T-helper 9 cell (primary cell): Measurements from ENCODE around the gene MARCKSL1.

Source experiments
- DNase-seq: peaks from one replicate; pipeline ENCODE4 v3.0.0-alpha.2; 2020

The MARCKSL1 gene

DNA sequence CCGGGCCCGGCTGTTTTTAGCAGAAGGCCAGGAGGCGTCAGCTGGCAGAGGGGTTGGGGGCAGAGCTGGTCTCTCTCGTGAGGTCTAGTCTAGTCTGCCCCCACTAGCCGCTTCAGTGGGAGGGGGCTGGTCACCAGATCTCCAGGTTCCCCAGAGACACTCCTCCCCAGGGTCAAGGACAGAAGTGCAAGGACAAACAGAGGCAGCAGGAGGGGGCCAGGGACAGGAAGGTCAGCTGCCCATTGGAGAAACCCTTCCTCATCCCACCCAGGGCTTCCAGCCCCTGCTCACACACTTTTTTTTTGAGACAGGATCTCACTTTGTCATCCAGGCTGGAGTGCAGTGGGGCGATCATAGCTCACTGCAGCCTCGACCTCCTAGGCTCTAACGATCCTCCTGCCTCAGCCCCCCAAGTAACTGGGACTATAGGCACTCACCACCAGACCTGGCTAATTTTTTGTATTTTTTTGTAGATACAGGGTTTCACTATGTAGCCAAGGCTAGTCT lies 16.3 kb upstream of the MARCKSL1 start:
- no peak for DNase-seq

DNA sequence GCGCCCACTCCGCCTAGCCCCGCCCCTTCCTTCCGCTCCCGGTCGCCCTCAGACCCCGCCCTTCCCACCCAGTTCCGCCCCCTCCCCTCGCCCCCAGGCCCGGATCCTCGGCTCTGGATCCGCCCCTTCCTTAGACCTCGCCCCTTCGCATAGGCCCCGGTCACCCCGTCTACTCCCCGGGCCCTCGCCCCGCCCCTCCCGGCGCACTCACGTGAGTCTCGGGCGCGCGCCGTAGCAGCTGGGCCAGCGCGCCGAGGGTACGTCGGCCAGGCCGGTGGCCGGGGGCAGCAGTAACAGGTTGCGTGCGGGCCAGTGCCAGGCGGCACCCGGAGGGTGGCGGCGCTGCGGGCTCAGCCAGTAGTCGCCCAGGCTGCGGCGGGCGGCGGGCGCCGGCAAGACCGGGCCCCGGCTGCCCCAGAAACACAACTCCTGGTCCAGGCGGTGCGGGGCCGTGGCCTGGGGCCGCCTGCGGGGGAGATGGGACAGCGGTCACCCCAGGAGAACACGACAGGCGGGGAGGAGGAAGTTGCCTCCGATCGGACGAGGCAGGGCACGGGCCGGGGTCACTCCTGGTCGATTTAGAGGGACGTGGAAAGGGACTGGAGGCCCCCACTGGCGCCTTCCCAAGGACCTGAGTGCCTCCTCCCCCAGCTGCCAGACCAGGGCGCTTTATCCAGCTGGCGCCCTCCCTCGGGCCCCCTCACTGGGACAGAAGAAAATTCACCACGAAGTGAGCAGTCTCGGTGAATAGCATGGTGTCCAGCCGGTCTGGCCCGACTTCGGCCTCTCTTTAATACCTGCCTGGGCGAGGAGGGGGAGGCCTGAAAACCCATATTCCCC lies 15.6 kb upstream of the MARCKSL1 start:
- DNase-seq: peak; percentile 90

DNA sequence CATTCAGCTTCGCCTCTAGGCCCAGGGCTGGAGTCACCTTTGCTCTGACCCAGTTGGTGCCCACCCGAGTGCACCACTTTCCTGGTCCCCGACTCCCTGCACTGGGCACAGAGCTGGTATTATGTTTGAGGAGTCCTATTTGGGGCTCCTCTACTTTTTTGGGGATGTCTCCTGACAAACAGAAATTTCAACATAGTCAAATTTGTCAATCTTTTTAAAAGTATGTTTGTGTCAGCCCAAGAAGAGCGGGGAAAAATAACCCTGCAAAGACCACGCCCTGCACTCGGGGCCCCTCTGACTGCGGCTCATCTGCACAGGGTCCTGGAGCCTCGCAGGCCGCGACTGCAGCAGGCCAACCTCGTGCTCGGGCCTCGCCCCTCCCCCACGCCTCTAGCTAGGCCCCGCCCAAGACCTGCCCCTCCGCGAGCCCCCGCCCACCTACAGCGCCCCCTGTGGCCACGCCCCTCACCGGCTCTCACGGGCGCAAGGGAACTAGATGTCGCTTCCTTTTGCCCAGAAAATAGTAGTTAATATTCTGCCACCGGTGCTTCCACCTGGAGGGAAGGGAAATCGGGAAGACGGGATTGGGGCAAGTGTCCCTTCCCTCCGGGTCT lies 14.9 kb upstream of the MARCKSL1 start:
- DNase-seq: peak; percentile 77

DNA sequence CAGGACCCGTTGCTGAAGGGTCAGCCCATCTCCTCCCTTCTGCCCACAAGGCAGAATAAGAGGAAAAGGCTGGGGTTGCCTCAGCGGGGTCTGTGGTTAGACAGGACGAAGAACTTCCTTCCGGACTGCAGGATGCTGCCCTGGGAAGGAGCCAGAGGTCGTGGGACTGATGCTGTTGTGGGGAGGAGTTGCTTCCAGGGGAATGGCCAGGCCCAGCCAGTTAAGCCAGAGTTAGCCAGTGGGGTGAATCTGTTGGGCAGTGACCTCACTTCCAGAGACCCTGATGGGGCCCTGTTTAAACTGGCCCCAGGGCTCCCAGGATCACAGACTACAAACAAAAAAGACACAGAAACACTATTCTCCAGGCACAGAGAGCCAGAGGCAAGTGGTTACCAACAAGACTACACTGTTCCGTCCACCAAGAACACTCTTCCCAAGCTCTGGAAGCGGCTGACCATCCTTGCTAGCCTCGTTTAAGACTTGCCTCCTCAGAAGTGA lies 13.2 kb upstream of the MARCKSL1 start:
- no peak for DNase-seq

DNA sequence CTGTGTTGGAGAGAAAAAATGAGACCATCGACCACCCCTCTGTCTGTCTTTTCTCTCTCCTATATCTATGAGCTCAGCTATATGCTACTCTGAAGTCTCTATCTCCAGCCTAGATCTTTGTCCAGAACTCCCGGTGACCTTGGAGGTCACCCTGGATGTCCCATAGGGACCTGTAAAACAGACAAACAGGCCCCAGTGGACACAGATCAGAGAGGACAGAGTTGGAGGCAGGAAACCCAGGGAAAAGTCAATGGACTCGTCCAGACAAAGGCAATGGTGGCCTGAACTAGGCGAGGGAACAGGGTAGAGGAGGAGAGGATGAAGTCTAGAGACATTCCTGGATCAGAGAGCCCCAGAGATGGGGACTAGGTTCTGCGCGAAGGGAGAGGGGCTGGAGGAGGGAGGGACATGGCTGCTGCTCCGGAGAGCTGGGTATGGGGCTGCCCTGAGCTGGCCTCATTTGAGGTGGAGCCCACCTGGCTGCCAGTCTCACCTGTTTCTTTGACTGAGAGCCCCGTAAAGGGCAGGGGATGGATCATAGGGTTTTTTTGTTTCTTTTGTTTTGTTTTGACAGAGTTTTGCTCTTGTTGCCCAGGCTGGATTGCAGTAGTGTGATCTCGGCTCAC lies 10.6 kb upstream of the MARCKSL1 start:
- no peak for DNase-seq

DNA sequence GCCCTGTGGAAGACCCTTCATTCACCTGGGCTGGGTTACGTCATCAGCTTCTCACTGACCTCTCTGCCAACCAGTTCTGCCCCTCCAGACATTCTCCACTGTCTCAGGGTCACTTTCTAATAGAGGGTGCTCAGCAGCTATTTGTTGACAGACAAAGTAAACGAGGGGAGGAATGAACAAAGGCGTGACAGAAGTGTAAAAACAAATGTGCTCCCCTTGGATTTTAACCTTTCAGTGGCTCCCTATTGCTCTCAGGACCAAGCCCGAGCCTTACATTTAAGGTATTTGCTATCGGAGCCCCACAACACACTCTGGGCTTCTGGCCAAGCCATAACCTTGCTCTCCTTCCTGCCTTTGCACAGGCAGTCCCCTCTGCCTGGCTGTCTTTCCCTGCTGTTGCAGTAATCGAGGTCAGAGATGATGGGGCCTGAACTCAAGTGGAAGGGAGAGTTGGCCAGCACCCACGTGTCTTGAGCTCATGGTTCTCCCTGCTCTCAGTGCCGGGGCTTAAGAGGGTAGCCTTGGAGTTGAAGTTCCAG lies 9.3 kb upstream of the MARCKSL1 start:
- no peak for DNase-seq

DNA sequence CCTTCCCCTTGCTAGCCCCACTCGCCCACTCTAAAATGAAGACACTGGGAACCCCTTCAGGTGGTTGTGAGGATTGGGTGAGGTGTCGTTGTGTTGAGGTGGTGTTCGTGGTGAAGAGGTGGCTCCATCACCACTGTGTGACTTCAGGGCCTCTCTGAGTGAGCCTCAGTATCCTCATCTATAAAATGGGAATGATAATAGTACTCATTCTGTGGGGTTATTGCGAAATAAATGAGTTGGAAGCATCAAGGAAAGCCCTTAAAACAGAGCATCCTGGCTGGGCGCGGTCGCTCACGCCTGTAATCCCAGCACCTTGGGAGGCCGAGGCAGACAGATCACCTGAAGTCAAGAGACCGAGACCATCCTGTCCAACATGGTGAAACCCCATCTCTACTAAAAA lies 6.7 kb upstream of the MARCKSL1 start:
- no peak for DNase-seq

DNA sequence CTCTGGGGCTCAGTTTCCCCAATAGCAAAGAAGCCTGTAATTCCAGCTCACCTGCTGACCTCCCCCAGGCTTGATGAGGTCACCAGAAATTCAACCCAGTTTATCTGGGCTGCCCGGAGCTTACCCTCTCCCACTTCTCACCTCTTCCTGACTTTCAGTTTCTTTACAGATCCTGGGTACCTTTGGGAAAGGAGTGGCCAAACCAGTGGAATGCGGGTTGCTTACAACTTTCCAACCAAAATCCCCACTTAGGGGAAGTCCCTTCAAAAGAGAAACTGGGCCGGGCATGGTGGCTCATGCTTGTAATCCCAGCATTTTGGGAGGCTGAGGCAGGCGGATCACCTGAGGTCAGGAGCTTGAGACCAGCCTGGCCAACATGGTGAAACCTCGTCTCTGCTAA lies 5.9 kb upstream of the MARCKSL1 start:
- no peak for DNase-seq

DNA sequence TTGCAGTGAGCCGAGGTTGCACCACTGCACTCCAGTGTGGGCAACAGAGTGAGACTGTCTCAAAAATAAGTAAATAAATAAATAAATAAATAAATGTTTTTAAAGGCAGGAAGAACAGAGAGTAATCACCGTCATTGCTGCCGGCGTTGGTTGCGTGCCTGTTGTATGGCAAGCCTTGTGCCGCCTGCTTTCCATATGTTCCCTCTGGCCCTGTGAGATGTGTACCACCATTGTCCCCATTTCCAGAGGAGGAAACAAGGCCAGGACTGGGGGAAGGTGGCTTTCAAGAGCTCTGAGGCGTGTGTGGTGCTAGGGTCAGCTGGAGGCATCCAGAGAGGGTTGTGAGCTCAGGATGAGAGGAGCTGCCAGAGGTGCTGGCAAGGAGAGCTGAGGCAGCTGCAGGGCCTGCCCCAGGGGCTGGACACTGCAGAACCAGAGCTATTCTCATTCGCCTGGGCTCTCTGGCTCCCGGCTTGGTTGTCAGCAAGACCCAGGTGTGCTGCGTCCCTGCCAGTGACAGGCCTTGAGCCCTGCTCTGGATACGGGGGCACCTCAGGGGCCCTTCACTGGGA lies 5.2 kb upstream of the MARCKSL1 start:
- DNase-seq: no peak

DNA sequence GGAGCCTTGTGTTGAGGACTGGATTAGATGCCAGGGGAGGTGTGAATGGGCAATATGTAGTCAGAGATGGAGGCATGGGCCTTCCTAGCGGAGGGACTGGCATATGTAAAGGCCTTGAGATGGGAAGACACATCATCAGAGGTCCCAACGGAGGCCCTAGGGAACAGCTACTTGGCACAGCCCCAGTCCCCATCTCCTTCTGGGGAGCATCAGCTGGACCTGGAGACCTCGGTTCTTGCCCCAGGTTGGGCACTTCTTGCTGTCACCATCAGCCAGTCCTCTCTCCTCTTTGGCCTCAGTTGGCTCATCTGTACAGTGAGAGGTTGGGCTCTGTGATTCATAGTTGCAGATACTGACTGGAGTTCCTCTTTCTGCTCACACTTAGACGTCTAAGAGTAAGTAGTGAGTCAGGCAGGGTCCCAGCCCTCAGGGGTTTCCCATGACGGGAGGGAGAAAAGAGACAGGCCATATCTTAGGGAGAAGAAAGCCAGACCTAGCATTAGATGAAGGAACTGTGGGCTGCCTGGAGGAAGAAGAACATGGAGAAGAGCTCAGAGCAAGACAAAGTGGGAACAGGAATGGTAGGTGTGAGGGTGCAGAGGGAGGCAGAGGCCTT lies 3.4 kb upstream of the MARCKSL1 start:
- no peak for DNase-seq

DNA sequence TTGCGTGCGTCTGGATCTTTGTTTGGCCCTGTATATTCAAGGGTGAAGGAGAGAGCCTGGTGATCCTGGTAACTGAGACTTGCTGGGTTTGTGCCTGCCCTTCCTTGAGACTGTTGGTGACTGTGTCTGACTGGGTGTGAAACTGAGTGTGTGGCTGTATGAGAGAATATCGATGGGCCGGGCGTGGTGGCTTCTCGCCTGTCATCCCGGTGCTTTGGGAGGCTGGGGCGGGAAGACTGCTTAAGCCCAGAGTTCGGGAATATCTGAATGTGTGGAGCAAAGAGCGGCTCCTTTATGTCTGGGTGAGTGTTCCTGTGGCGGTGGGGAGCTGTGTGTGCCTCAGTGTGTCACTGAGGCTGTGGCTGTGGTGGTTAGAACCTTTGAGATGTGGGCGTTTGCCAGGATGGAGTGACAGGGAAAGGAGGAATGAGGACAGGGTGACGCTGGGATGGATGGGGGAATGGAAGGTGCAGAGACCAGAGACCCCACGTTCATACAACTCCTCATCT lies 2.7 kb upstream of the MARCKSL1 start:
- DNase-seq: no peak

DNA sequence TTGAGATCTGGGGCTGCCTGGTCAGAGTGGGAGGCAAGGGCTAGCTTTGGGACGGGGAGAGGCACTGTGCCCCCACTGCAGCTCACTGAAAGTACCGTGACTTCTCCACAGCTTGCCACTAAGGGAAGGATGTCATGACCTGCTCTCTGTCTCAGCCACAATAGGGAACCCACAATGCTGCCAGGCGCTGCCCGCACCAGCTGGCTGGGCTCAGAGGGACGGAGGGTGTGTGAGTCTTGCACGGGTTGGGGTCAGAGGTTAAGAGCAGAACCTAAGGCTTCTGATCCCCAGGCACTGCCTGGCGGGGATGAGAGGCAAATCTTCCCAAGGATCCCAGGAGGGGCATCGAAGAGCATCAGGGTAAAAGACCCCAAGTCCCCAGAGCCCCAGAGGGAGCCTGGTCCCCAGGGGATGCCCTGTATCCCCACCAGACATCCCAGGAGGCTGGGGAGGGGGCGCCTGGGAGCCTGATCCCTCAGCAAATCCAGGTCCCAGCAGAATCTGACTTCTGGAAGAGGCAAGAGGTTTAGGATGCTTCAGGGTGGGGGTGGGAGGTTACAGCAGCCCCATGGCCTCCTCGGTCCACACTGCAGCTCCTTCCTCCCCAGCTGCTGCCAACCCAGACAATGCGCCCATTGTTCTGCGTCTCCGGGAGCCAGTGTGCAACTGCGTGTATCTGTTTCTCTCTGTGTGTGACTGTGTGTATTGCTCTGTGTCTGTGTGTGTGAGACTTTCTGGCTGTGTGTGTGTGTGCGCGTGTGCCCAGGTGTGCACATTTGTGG lies 2.0 kb upstream of the MARCKSL1 start:
- no peak for DNase-seq

DNA sequence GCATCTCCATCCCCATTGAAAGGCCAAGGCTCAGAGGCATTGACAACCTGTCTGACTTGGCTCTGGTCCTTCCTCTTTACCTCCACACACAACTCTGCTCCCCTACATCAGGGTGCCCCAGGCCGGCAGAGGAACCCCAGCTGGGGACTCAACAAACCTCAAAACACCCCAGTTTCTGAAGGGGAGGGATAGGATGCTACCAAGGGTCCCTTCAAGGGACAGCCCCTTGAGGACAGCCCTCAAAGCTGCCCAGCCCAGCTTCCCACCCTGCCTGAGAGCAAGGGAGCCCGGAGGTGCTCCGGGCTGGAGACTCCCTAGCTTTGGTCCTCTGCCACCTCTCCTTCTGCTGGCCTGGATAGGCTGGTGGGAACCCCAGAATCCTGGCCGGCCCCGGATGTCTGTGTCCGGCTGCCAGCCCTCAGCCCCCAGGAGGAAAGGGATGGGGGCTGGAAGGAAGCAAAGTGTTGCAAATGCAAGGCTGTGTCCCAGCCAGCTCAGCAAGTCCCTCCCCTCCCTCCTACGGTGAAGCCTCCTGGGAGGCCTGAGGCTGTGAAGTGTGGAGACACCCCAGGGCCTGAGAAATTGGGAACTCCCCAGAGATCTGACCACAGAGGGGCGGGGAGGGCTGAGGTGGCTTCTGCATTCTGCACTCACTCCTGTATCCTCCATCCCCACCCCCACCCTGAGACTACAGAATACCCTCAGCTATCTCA lies 1.1 kb upstream of the MARCKSL1 start:
- peak; percentile 37 for DNase-seq

DNA sequence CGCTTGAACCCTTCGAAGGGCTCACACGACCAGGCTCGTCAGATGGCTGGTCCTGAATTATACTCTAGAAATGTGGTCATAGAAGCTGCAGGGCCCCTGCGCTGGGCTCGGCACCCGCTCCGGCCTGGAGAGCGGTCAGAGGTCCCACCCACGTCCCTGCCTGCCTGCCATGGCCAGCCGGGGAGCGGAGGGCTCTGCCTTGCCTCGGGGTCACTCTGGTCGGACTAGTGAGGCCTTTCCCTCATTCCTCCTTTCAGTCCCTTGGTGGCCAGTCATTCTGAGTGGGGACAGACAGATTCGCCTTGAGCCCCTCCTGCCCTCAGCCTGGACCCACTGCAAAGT lies 529 bp upstream of the MARCKSL1 start:
- DNase-seq: no peak

DNA sequence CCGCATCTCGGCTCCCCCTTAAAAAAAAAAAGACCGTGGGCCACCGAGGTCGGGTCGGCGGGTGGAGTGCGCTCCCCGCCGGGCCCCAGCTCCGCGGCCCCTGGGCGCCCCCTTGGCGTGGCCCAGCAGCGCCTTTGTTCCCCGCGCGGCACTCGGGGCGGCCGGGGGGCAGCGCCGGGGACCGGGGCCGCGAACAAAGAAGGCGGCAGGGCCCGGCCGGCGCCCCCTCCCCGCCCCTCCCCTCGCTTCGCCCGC lies 571 bp downstream of the MARCKSL1 start:
- DNase-seq: no peak

DNA sequence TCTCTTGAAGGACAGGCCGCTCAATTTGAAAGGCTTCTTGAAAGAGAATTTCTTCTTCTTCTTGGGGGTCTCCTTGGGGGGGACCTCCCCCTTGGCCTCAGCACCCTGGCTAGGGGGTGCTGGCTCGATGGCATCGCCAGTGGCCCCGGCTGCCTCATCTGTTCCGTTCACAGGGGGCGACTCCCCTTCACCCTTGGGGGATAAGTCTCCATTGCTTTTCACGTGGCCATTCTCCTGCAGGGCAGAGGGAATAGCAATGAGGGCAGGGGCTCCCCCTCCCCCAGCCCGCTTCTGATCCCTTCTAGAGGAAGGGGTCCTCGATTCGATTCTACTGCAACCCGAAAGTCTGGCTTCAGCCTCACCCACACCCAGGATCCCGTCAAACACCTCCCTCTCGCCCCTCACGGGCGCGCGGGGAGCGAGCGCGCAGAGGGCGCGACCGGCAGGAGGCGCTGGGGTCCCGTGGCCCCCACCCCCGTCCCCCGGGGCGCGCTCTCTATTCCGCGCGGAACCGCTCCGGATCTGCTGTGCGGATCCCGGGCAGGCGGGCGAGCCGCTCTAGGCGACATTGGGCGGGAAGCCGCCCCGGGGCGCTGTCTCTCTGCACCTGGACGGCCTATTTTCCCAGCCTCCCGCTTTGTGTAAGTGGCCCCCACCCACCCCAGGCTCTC lies 1.0 kb downstream of the MARCKSL1 start:
- DNase-seq: peak; percentile 67

DNA sequence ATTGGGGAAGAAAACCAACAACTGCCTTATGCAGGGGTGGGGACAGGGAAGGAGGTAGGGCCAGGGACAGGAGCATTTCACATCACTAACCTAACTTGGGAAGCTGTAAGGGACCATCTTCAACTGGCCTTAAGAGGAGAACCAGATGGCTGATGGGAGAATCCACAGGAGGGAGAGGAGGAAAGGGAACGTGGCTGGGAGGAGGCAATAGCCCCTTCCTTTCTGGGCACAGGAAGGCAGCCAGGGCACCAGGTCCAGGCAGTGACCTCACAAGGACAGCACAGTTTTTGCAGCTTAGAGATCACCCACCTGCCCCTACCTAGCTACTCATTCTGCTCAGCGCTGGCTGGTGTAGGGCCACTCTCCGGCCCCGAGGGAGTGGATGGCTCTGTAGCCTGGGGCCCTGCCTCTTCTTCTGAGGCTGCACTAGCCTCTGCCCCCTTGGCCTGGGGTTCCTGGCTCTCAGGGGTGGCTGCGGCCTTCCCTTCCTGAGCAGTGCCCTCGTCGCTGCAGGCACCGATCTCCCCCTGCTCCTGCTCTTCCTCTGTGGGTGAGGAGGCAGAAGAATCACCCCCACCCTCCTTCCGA lies 1.7 kb downstream of the MARCKSL1 start:
- no peak for DNase-seq

DNA sequence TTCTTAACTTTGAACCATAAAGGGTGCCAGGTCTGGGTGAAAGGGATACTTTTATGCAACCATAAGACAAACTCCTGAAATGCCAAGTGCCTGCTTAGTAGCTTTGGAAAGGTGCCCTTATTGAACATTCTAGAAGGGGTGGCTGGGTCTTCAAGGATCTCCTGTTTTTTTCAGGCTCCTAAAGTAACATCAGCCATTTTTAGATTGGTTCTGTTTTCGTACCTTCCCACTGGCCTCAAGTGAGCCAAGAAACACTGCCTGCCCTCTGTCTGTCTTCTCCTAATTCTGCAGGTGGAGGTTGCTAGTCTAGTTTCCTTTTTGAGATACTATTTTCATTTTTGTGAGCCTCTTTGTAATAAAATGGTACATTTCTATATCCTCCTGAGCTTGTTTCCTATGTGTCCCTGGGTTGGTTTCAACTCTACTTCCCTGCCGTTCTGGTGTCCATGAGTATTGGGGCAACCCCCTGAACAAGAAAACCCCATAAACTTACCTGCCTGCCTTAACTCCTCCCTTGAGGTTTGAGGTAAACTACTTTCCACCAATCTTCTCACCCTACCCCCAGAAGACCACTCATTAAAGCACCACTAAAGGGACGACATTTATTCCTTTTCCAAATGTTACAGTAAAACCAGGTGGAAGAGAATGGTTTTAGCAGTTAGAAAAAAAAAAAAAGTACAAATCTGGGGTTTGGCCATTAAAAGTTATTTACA lies 2.6 kb downstream of the MARCKSL1 start:
- DNase-seq: no peak

DNA sequence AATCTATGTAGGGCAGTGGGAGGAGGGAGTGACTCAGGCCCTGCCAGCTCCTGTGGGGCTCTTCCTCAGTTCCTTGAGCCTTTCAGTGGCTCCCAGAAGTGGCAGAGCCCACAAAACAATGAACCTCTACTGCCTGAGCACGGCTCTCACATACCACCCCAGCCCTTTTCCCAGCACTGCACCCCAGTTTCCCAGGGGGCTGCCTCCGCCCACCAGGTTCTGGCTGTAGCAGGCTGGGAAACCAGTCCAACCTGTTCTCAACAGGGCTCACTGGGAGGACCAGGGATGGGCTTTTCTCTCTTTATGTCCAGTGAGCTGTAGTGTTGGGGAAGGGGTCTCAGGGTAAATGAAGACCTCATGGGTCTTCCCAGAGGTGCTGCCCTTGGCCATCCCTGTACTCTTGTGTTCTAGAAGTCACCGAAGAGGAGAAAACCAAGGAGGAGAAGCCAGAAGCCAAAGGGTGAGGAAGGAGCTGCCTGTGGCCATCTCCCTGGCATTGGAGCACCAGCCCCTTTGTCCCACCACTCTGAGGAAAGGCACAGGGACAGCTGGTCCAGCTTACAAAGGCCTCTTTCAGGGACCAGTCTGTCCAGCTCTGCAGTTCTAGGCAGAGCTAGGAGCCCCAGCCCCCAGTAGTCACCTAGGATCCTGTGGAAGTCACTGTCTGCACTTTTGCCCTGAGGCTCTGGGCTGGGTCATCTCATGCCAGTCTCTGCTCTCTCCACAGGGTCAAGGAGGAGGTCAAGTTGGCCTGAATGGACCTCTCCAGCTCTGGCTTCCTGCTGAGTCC lies 3.5 kb downstream of the MARCKSL1 start:
- no peak for DNase-seq
